MCF 10A (cell line): ENCODE measurements around the gene MAB21L4. TPM values are rescaled to one million over a fixed set of nuclear protein-coding genes. Genes with fewer than 3 reads are reported as not detected.

ENCODE experiments used
- BruUV-seq: library from RNA; stranded (reverse); fragments of 400-500 nt; replicated peaks from 2 replicates; lab custom pipeline; 2021; lab: Mats Ljungman, UMichigan
- CTCF ChIA-PET: fragments of 300-600 bp; sonication (Branson Sonifier 250); formaldehyde crosslinking; extraction: SDS; loops from one replicate; lab custom pipeline; 2021; ENCODE audit warnings: antibody characterized with exemption, inconsistent platforms; lab: Yijun Ruan, JAX
- POLR2A ChIA-PET: fragments of 300-600, 350-650 bp; sonication (Branson Sonifier 250); formaldehyde crosslinking; extraction: SDS; loops from one replicate; lab custom pipeline; 2020; ENCODE audit warnings: antibody characterized with exemption, inconsistent platforms; lab: Yijun Ruan, JAX
- DNase-seq: peaks from one replicate; pipeline ENCODE4 v3.0.0-alpha.2; 2018; ENCODE audit not compliant: unreplicated experiment
- H3K27ac Mint-ChIP-seq: one replicate; pipeline ENCODE4 v1.8.0; 2022; ENCODE audit warnings: mild to moderate bottlenecking, low read depth, mixed read lengths; ENCODE audit not compliant: unreplicated experiment
- H3K27me3 Mint-ChIP-seq: one replicate; pipeline ENCODE4 v1.8.0; 2022; ENCODE audit warnings: mixed read lengths; ENCODE audit not compliant: insufficient read depth, unreplicated experiment
- H3K36me3 Mint-ChIP-seq: one replicate; pipeline ENCODE4 v1.8.0; 2022; ENCODE audit warnings: mild to moderate bottlenecking, moderate library complexity, mixed read lengths; ENCODE audit not compliant: insufficient read depth, unreplicated experiment
- H3K4me1 Mint-ChIP-seq: one replicate; pipeline ENCODE4 v1.8.0; 2022; ENCODE audit warnings: mixed read lengths; ENCODE audit not compliant: insufficient read depth, unreplicated experiment
- H3K4me3 Mint-ChIP-seq: one replicate; pipeline ENCODE4 v1.8.0; 2022; ENCODE audit warnings: mild to moderate bottlenecking, moderate library complexity, mixed read lengths; ENCODE audit not compliant: unreplicated experiment
- H3K9me3 Mint-ChIP-seq: one replicate; pipeline ENCODE4 v1.8.0; 2022; ENCODE audit warnings: mixed read lengths; ENCODE audit not compliant: unreplicated experiment
- intact Hi-C: fragments of 100-400 bp; cut with micrococcal nuclease; formaldehyde crosslinking; loops from 2 replicates; pipeline ENCODE4 v1.14.1; 2022
- total RNA-seq: library from RNA; stranded (reverse); gene quantifications from 2 replicates; pipeline ENCODE4 v1.2.3, GENCODE V29; 2022
- TF ChIP-seq, protein P1 (sequence below): fragments of 200-600 bp; IDR thresholded peaks from one replicate; pipeline ENCODE4 v1.8.0; 2022; ENCODE audit warnings: antibody characterized with exemption, mild to moderate bottlenecking; ENCODE audit not compliant: unreplicated experiment

The MAB21L4 gene
- total RNA-seq, 1 experiment from 2014 or later, result not detected

DNA sequence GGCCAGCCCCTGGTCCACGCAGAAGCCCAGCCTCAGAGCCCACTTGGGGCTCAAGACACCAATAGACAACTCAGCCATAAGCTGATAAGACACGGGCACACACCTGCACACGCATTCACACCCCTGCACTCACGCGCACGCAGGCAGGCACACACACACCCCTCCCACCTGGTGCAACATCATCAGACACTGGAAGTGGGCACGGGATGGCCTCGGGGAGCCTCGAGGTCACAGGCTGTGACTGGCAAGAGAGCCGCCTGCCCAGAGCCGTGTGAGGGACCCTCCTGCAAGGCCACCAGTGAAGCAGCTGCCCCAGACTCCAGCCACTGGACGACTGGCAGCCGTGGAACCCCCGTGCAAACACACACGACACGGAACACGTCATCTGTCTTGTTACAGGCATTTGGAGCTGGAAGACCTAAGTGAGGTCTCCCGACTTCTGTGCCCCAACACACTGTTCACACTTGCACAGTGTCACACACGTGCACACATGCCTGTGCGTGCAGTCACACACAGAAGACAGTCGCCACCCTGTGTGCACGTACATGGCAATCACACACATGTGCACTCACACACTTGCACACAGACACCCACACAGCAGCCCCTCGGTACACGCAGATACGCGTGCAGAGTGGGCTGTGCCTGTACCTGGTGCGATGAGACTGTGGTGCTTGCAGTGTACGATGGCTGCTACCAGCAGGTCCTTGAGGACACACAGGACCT, 959 bp downstream of the MAB21L4 start:
- POLR2A ChIA-PET, result no interaction called here
- TF ChIP-seq, protein P1, sequence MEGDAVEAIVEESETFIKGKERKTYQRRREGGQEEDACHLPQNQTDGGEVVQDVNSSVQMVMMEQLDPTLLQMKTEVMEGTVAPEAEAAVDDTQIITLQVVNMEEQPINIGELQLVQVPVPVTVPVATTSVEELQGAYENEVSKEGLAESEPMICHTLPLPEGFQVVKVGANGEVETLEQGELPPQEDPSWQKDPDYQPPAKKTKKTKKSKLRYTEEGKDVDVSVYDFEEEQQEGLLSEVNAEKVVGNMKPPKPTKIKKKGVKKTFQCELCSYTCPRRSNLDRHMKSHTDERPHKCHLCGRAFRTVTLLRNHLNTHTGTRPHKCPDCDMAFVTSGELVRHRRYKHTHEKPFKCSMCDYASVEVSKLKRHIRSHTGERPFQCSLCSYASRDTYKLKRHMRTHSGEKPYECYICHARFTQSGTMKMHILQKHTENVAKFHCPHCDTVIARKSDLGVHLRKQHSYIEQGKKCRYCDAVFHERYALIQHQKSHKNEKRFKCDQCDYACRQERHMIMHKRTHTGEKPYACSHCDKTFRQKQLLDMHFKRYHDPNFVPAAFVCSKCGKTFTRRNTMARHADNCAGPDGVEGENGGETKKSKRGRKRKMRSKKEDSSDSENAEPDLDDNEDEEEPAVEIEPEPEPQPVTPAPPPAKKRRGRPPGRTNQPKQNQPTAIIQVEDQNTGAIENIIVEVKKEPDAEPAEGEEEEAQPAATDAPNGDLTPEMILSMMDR, result no peak
- DNase-seq, result no peak
- Mint-ChIP-seq H3K9me3 (no peaks in the 10 kb centered on the region), H3K36me3 (peaks cover 5% of the 10 kb centered on the region), H3K27me3 (no peaks in the 10 kb centered on the region), H3K4me1 (peaks cover 13% of the 10 kb centered on the region), H3K27ac (no peak overlapping the region), H3K4me3 (no peak overlapping the region)
- intact Hi-C loops, result no loop called here
- no TSS peak for BruUV-seq
- CTCF ChIA-PET, result no interaction called here

DNA sequence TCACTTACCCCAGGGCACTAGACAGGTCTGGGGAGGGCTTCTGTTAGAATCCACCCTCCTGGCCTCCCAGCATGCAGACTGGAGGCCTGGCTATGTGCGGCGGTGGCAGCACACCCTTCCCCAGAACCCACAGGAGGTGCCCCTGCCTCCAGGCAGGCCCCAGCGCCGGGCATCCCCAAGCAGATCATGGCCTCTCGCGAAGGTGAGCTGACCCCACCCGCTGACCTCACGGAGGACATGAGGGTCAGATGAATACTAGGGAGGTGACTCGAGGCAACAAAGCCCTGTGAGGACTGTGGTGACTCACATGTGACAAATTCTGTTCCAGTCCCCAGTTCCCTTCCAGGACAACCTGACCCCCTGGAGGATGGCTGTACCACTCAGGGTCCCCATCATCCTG, 1.9 kb downstream of the MAB21L4 start:
- ChIA-PET CTCF (no interaction called here), POLR2A (interaction anchor here (0.6 kb wide), 1 partner anchor 313 kb away, joined by 3 read pairs; no protein-coding TSS in a partner anchor)
- no peak for DNase-seq
- TF ChIP-seq, protein P1, result no peak
- Mint-ChIP-seq H3K36me3 (no peaks in the 10 kb centered on the region), H3K4me1 (peaks cover 13% of the 10 kb centered on the region), H3K27me3 (no peaks in the 10 kb centered on the region), H3K4me3 (no peak overlapping the region), H3K27ac (no peak overlapping the region), H3K9me3 (no peaks in the 10 kb centered on the region)
- intact Hi-C loops, result no loop called here
- no TSS peak for BruUV-seq

DNA sequence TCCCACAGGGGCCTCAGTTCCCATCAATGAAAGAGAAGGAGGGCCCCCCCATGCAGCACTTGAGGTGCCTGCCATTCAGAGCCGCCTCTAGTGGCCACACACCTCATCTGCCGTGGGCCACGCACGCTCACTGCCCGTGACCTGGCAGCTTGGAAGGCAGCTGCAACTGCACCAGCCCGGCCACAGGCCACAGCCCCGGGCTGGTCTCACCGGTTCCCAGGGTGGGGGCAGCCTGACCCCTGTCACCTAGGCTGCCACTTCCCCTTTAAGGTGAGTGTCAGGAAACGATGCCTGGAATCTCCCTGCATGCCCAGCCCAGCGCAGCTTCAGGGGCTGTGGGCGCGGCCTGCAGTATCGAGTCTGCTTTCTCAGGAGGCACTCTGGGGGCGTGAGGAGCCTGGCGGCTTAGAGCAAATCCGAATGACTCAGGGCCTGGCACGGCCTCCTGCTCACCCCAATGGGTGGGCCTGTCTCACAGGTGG, 2.6 kb downstream of the MAB21L4 start:
- H3K36me3 Mint-ChIP-seq, result no peaks in the 10 kb centered on the region
- peak; percentile 77 for DNase-seq
- BruUV-seq, result no TSS peak
- CTCF ChIA-PET, result no interaction called here
- POLR2A ChIA-PET, result no interaction called here
- TF ChIP-seq, protein P1, result no peak
- no peak overlapping the region for H3K4me3 Mint-ChIP-seq
- no peaks in the 10 kb centered on the region for H3K9me3 Mint-ChIP-seq
- intact Hi-C loops, result no loop called here
- H3K4me1 Mint-ChIP-seq, result peaks cover 13% of the 10 kb centered on the region
- no peaks in the 10 kb centered on the region for H3K27me3 Mint-ChIP-seq
- H3K27ac Mint-ChIP-seq, result no peak overlapping the region

DNA sequence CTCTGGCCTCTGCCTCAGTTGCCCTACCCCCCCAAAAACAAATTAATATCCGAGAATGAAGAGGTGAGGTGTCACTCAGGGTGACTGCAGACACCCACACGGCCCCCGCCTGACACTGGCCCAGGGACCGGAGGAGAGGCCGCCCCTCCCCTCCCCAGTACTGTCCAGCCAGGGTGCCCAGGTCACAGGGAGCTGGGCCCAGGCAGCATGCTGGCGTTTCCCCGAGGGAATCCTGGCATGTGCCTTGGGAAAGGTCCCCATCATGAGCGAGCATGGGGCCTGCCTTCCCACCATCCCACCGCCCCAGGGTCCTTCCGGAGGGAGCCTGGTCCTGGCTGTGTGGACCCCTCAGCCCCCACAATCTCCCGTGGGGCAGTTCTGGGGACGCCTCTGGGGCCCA, 3.0 kb downstream of the MAB21L4 start:
- BruUV-seq, result no TSS peak
- ChIA-PET POLR2A (no interaction called here), CTCF (no interaction called here)
- Mint-ChIP-seq H3K9me3 (no peaks in the 10 kb centered on the region), H3K27ac (no peak overlapping the region), H3K36me3 (no peaks in the 10 kb centered on the region), H3K4me1 (peaks cover 11% of the 10 kb centered on the region), H3K27me3 (no peaks in the 10 kb centered on the region), H3K4me3 (no peak overlapping the region)
- intact Hi-C loops, result no loop called here
- no peak for DNase-seq
- TF ChIP-seq, protein P1, result no peak
